Measurements from ENCODE around the gene MAST4. TPM values are rescaled to one million over a fixed set of nuclear protein-coding genes. Genes with fewer than 3 reads are reported as not detected.

The MAST4 gene
- total RNA-seq, 1 experiment from 2014 or later, result 6.8 TPM

DNA sequence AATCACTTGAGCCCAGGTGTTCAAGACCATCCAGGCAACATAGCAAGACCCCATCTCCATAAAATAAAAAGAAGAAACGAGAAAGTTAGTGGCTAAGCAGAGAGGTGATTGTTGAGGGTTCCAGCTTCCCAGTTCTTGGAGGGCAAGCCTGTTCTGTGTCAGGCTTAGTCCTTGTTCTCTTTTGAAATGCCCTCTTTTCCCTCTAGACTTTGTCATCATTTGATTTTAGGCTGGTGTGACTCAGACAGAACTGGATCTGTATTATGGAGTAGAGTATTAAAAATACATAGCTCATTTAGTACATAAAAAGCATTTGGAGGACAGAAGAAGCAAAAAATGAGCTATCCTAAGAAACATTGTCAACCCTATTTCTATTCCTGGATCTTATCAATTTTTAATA lies 441.0 kb downstream of the MAST4 start:
- DNase-seq (ENCODE audit: low read depth), result no peak

DNA sequence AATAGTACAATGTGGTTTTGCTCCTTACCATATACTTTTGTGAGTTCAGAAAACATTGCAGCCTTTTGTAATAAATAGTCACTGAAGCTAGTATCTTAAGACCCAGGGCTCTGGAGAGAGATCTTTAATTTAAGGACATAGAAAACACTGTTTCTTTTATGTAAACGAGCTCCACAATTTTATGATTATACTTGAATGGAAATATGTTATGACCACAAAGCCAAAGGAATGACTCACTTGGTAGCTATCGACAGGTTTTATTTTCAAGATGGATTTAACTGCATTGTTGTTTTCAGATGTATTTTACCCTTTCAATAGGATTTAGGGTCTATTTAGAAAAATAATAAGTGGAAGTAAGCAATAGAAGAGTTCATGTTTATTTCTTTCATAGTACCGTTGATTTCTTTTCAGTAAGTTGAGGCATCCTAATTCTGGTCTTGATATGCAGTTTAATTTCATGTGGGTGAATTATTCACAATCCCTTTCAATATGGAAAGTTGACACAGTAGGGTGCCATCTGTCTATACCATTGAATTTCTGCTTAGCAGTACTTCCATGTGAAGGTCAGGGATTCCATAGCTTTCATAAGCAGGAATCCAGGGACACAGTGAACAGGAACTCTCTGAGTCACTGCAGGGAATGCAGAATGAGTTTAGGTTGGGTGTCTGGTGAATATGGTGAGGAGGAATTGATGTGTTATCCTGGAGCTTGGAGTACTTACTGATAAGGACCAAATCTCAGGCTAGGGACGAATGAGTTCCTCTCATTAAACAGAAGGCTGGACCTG lies 442.8 kb downstream of the MAST4 start:
- peak; percentile 67 for DNase-seq (ENCODE audit: low read depth)

DNA sequence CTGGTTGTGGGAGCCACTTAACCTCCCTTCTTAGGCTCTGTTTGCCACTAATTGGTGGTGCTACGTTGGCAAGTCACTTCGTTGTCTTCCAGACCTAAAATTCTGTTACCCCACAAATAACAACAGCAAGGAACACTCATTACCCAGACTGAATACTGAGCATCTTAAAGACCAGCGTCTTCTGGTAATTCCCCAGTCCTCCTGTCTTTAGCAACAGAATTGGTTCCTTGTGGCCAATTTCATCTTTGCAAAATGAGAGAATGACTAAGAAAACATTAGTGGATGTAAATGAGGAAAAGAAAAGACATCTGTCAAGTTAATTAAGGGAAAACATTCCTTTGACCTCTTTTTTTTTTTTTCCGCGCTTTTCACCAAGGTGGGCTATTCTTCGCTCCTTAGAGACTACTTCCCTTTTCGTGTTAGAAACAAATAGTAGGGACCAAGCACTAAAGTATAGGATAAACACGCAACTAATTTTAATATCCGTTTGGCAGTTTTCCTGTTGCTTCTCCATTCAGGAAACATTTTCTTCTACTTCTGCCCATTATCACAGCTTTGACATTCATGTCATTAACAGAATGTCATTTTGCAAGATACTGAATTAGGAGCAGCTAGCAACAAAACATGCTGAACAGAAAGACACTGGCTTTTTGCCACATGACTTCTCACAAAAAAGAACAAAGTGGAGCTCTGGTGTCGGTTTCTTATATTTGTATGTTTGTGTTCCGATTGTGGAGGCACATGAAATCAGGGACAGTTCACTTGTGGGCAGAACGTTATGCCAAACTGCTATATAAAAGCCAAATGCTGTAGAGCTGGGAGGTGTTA lies 446.2 kb downstream of the MAST4 start:
- no peak for DNase-seq (ENCODE audit: low read depth)

DNA sequence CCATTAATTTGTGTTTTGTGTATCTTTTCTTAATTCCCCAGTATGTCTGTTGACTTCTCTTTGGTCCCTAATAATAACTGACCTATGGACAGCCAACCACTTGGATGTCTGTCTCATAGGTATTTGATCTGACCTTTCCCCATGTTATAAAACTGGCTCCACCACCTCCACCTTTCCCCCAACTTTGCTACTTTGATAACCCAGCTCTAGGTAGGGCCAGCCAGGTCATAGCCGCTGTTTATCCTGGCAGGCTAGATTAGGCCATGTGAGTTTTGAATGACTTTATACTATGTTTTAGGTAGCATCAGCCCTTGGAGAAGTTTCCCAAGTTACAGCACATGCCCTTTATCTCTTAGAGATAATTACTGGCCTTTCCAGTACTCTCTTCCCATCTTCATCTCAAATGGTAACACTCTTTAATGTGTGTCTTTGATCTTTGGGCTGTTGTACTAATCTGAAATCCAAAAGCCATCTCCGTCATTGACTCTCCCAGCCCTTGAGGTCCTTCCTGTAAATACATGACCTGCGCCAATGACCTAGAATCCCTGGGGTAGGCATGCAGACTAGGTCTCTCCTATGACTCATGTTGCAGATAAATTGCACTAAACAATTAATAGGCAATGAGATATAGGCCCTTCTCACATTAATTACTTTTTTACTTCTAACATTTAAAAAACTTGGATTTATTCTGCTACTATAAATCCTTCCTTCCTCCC lies 447.8 kb downstream of the MAST4 start:
- DNase-seq (ENCODE audit: low read depth), result no peak

DNA sequence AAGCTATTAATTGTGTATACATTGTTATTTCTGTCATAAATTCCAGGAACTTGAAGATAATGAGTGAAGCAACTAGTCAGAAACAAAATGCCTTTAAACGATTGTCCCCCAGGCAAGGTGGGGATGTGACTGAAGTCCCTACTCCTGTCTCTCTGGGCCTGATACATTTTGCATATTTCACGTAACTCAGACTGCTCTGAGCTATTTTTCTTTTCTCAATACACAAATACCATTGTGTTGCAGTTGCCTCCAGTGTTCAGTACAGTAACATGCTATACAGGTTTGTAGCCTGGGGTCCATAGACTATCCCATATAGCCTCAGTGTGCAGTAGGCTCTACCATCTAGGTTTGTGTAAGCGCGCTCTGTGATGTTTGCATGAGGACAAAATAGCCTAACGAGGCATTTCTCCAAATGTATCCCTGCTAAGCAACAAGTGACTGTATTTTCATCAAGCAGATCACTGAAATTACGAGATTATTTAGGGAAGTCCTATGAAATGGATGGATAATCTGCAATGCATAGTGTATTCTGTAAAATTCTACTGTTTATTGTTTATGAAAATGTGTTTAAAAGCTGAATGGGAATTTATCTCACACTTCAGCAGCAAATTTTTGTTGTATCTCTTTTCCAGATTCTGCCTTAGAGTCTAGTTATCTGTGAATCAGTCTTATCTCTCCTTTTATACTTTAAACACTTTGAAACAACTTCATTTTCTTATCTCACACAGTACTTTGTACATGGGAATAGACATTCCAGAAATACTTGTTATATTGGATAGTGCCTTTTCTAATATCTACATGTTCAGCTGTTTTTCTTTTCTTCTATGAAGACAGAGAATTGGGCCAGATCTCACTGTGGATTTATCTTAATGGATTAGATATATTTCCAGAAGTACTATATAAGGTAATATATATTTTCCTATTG lies 449.9 kb downstream of the MAST4 start:
- DNase-seq (ENCODE audit: low read depth), result no peak

DNA sequence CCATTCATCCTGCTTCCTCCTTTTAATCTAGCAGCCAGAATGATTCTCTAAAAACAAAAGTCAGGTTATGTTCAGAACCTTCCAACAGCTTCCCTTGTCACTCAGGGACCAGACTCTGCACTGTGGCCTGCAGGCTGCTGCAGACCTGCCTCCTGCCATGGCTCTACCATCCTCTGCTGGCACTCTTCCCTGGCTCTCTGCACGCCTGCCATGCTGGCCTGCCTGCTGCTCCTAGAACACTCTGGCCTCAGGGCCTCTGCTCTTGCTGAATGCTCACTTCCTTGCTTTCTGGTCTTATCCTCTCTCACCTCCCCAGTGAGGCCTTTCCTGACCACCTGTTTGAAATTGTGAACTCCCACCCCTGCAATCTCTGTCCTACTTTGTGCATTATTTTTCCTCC lies 451.0 kb downstream of the MAST4 start:
- peak; percentile 41 for DNase-seq (ENCODE audit: low read depth)

DNA sequence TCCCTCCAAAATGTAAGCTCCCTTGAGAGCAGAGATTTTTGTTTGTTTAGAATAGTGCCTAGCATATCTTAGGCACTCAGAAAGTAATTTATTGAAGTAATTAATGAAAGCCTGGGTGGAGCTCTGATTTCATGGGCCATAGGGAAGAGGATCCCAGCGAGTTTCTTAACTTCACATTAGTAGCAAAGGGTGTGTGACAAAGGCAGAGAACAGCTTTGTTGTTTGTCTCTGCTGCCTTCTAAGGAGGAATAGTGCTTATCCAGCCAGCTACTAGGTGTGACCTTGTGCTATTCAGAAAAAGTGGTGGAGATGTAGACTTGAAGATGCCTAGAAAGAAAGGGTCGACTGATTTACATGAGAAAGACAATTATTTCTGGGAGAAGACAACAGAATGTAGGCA lies 451.4 kb downstream of the MAST4 start:
- no peak for DNase-seq (ENCODE audit: low read depth)

DNA sequence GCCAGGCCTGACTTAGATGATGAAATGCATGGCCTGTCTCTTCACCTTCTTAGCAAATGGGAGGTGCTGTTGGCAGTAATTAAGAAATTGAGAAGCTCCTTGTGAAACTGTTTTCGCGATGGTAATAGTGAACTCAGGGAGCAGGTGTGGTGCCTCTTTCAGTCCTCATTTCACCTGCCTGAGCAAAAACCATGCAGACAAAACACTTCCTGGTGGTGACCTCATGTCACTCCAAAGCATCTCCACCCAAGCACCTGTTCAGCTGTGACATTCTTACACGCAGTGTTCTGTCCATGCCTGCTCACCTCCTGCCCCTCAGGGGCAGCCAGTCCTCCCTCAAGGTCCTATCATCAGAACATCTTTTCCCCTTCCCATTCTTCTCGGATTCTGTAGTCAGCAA lies 453.9 kb downstream of the MAST4 start:
- no peak for DNase-seq (ENCODE audit: low read depth)

DNA sequence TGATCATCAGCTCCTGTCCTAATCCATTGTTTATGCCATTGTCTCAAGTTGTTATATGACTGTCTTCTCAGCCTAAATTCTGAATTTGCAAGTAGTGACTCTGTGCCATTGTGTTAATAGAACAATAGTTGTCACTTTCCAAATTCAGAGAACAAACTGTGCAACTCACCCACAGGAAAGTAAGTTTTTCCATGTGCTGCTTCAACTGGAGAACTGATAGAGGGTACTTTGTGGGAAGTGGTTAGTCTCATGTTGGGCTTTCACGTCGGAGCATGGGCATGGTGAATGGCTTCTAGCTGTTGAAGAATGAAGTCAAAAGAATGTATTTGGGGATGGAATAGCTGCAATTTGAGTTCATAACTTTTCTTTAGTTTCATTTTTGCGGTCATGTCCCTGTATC lies 454.4 kb downstream of the MAST4 start:
- no peak for DNase-seq (ENCODE audit: low read depth)

DNA sequence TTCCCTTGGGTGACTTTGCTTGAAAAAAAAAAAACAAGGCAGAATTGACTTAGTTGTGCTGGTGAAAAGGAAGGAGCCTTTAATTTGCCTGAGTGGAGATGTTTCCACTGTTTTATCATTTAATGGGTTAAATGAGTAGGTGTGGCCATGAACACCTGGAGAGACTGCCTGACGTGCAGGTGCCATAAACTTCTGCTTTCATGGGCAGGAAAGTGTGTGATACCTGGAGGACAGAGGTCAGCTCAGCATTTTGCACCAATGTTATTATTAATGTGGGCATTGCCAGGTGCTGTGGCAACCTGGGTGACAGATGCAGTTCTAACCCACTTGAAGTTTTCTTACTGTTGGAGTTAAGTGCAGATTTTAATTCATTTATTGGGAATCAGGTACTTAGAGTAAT lies 455.0 kb downstream of the MAST4 start:
- no peak for DNase-seq (ENCODE audit: low read depth)

DNA sequence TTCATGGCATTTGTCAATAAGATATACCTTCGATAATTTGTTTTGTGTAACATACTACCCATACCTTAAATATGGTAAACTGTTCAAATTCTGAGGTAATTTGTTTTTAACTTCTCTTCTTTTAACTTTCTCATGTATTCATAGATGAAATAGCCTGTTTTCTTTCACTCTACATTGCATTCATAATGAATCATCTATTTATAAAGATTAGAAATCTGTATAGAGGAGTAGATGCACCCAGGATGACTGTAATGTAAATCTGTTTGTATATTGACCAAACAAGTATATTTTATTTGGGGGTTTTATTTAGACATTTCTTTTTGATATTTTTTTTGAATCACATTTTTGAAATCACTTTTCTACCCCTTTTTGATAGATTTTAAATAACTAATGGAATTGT lies 455.8 kb downstream of the MAST4 start:
- DNase-seq (ENCODE audit: low read depth), result no peak

DNA sequence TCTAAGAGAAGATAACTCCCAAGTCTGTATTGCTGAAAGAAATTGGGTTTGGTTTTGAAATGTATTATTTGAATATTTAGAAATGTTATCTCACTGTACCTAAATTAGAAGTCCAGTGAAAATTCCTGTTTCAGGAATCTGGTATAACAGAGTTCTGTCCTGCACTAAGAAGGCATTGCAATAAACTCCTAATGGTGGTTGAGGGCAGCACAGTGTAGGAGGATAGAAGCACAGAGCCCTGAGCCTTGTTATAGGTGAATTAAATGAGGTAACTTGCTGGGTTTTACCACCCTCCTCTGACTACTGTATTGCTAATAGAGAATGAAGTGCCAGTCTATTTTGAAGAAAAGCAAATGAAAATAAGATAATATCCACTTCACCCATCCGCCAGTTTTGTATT lies 457.0 kb downstream of the MAST4 start:
- no peak for DNase-seq (ENCODE audit: low read depth)

DNA sequence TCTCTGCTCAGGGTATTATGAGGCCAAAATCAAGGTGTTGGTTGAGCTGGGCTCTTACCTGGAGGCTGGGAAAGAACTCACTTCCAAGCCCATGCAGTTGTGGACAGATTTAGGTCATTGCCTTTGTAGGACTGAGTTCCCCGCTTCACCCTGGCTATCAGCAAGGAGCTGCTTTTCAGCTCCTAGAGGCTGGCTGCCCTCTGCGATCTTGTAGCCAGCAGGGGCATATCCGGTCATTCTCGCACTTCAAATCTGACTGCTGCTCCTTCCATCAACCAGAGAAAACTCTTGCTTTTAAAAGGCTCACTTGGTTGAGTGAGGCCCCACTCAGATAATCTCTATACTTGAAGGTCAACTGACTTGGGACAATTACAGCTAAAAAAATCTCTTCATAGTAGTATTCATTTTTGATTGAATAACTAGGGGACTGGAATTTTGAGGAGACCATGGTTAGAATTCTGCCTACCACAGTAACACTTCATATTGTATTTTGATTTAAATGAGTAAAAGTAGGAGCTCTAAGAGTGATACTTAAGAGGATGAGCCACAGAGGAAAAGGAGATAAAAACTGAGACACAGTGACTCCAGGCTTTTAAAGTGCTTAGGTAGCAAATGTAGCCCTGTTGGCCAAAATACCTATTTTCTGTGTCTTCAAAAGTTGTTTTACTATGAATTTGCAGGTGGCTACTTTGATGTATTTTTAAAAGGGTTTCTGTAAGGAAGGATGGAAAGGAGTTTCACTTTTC lies 463.0 kb downstream of the MAST4 start:
- no peak for DNase-seq (ENCODE audit: low read depth)

DNA sequence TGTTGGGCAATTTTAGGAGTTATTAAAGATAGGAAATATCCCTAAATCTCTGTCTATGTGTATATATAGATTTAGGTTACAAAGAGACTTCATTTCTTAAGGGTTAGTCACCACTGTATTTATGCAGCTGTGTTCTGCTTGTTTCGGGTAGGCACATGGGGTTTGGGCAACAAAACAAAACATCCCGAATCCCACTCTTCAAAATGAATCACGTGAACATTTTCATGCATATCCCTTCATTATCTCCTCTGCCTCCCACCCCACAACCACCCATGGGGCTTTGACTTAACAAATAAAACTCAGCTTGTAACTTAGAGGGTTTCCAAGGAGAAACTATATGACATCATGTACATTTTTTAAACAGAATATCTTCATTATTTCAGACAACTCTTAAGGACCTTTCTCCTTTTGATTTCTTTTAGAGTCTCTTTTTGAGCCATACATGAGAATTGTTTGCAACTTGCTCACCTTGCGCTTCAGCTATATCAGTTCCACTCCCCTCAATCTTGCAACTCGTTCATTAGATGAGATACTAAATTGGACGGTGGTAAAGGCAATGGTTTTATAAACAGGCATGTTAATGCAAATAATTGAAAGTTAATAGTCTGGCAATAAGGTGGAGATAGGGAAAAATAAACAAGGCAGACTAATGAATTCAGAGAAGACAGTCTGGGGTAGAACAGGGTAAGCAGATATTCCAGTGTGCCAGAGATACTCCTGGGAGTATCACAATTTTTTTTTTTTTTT lies 463.7 kb downstream of the MAST4 start:
- DNase-seq (ENCODE audit: low read depth), result peak; percentile 4

DNA sequence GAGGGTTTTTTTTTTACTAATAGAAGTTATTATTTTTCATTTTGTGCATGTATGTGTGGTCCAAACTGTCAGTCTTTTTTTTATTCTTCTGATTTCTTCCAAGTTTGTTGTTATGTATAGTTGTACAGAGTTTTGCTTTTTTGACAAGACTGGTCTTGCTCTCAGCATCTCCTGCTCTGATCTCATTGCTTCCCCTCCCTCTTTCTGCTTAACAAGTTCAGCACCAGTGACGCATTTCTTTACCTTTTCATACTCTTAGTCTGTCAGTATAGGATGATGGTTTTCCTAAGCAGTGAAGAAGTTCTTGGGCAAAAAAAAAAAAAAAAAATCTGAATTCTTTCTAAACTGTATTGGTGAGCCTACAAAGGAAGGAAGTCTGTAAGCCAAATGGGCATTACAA lies 465.3 kb downstream of the MAST4 start:
- no peak for DNase-seq (ENCODE audit: low read depth)

DNA sequence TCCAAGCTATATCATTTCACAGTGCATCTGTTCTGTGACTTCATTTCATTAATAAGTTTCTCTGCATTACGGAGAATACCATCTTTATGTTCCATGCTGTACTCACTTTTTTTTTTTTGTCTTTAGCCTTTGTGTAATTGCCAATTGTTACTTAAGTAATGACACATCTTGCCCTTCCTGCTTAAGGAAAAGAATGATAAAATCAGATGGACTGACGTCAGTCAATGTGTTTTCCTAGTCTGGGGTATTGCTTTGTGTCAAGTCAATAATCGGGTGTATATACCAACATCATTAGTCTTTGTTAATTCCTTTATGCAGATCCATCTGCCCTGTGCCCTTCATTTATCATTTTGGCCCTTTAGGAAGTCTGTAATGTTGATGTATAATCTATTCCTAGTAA lies 466.9 kb downstream of the MAST4 start:
- DNase-seq (ENCODE audit: low read depth), result no peak

DNA sequence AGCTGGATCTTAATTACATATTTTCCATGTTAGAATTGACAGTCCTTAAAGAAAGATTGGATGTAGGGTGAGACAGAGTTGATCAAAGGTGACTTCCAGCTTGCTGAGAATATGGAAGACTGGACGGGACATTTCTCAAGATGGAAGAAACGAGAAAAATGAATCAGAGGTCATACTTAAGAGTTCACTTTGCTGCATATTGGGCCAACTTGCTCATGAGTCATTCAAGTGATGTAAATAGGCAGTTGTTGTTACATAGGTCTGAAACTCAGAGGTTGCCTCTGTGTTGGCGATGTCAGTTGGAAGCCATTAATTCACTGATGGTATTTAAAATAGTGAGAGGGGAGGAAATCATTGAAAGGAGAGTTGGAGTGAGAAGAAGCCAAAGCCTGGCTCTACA lies 467.6 kb downstream of the MAST4 start:
- peak; percentile 8 for DNase-seq (ENCODE audit: low read depth)

DNA sequence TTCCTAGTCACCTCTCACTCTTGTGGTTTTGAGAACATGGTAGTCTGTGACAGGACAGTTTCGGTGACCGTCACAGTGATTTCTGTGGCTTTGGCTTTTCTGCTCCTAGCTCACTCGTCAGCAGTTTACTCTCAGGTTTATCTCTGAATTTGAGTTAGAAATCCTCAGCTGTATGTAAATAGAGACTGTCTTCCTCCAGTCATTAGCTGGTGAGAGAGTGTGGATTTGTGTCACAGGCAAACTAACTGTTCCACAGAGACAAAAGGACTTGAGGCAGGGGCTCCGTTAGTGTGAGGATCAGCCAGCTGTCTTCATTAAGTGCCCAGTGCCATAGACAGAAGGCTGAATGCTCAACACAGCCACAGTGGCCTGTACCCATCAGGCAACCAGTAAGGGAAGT lies 469.0 kb downstream of the MAST4 start:
- no peak for DNase-seq (ENCODE audit: low read depth)

DNA sequence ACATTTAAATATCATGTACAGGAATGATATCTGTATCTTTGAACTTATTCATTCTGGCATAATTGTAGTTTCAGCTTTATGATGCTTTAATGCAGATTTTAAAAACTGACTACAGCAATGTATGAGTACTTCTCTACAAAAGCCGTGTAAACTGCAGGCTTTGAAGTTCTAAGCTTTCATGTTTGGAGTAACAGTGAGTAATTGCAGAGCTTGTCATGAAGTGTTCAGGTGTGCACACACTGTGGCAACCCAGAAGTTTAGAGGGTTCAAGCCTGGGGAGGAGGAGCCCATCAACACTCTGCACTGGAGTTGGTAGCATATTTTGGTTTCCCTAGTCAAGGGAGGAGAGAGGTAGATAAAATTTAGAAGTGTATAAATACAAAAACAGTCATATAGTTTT lies 469.5 kb downstream of the MAST4 start:
- DNase-seq (ENCODE audit: low read depth), result no peak

DNA sequence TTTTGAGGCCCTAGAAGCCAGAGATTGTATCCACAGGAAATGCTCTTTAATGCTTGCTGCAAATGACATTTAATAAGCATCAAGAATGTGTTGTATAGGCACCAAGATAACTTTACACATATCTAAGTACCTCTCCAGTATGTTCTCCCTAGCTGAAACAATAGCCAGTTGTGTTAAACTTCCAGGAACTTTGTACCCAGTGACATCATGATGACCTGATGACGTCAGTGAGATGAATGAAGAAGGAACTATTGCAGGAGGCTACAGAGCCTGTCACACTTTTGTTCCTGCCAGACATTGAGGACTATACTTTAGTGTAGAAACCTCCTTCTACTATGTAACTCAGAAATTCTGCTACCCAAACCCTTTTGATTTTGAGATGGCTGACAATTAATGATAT lies 470.6 kb downstream of the MAST4 start:
- DNase-seq (ENCODE audit: low read depth), result no peak
